ENCODE data around the gene ZNF804B.

ZNF804B gene

GRCh38 chr7:88842201-88842600 is 82.7 kb downstream of the ZNF804B start:
- DNase-seq, result no peak

GRCh38 chr7:88845091-88845490 is 85.6 kb downstream of the ZNF804B start:
- DNase-seq, result no peak

GRCh38 chr7:88851220-88851619 is 91.7 kb downstream of the ZNF804B start:
- no peak for DNase-seq

GRCh38 chr7:88859288-88859687 is 99.8 kb downstream of the ZNF804B start:
- no peak for DNase-seq

GRCh38 chr7:88866265-88866863 is 106.9 kb downstream of the ZNF804B start:
- no peak for DNase-seq

GRCh38 chr7:88867158-88867557 is 107.7 kb downstream of the ZNF804B start:
- DNase-seq, result no peak

- no peak for DNase-seq
Measured at GRCh38 chr7:88868456-88868855, 109.0 kb downstream of the ZNF804B start.

GRCh38 chr7:88881136-88881535 is 121.6 kb downstream of the ZNF804B start:
- DNase-seq, result no peak

- DNase-seq, result no peak
Measured at GRCh38 chr7:88885131-88885530, 125.6 kb downstream of the ZNF804B start.

- DNase-seq, result no peak
Measured at GRCh38 chr7:88888684-88889083, 129.2 kb downstream of the ZNF804B start.

- DNase-seq, result no peak
Measured at GRCh38 chr7:88910516-88910915, 151.0 kb downstream of the ZNF804B start.

GRCh38 chr7:88912852-88913251 is 153.4 kb downstream of the ZNF804B start:
- DNase-seq, result no peak

GRCh38 chr7:88915615-88916014 is 156.1 kb downstream of the ZNF804B start:
- DNase-seq, result no peak

GRCh38 chr7:88919478-88920131 is 160.1 kb downstream of the ZNF804B start:
- no peak for DNase-seq

GRCh38 chr7:88922944-88923343 is 163.4 kb downstream of the ZNF804B start:
- no peak for DNase-seq

- DNase-seq, result no peak
Measured at GRCh38 chr7:88928276-88928675, 168.8 kb downstream of the ZNF804B start.

GRCh38 chr7:88929719-88930118 is 170.2 kb downstream of the ZNF804B start:
- no peak for DNase-seq

GRCh38 chr7:88933285-88933684 is 173.8 kb downstream of the ZNF804B start:
- no peak for DNase-seq

- DNase-seq, result no peak
Measured at GRCh38 chr7:88942815-88943501, 183.5 kb downstream of the ZNF804B start.

- no peak for DNase-seq
Measured at GRCh38 chr7:88951826-88952225, 192.3 kb downstream of the ZNF804B start.

GRCh38 chr7:88964418-88964817 is 204.9 kb downstream of the ZNF804B start:
- no peak for DNase-seq

GRCh38 chr7:88965371-88965770 is 205.9 kb downstream of the ZNF804B start:
- no peak for DNase-seq

GRCh38 chr7:88967432-88967831 is 207.9 kb downstream of the ZNF804B start:
- no peak for DNase-seq

- DNase-seq, result no peak
Measured at GRCh38 chr7:88969167-88969566, 209.7 kb downstream of the ZNF804B start.
